ENCODE measurements around the gene LTF. TPM values are rescaled to one million over a fixed set of nuclear protein-coding genes. Genes with fewer than 3 reads are reported as not detected.

Gene LTF
- total and polyA plus RNA-seq, 9 of the 15 experiments (the other 6 are each of a cell fraction or from before 2014, with no cell fraction given) = 0.07 TPM; not detected in 8

DNA sequence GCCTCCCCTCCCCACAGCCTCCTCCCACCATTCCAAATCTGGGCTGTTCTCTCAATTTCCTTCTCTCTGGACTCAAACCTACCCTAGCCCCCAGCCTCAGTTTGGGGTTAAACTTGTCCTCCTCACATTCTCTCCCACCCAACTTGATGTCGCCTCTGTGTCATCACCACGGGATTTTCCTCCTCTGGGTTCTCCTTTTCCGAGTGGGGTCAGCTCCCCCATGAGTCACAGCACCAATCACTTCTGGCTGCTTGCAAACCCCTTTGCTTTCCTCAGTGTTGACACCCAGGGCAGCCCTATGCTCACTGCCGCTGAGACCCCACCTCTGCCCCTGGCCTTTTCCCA, 58.3 kb downstream of the LTF start (continued):
- TF ChIP-seq NR3C1 (CRISPR knock-in tag; IDR thresholded peaks at IDR 0.05) = no peak
- peak; percentile 6 to 17; a peak in 2 of 4 replicates for TF ChIP-seq KDM1A (IDR thresholded peaks at IDR 0.05)
- TF ChIP-seq CBX3 (IDR thresholded peaks at IDR 0.05; ENCODE audit: borderline replicate concordance in 1 of 2, low read length in 2 of 2) = no peak
- peak; percentile 34; the same call in 1 of the 2 replicates for TF ChIP-seq BRD4 (IDR thresholded peaks at IDR 0.05)
- no peak for TF ChIP-seq PHF21A (IDR thresholded peaks at IDR 0.05; ENCODE audit: borderline replicate concordance, low read depth)
- TF ChIP-seq, protein P1, sequence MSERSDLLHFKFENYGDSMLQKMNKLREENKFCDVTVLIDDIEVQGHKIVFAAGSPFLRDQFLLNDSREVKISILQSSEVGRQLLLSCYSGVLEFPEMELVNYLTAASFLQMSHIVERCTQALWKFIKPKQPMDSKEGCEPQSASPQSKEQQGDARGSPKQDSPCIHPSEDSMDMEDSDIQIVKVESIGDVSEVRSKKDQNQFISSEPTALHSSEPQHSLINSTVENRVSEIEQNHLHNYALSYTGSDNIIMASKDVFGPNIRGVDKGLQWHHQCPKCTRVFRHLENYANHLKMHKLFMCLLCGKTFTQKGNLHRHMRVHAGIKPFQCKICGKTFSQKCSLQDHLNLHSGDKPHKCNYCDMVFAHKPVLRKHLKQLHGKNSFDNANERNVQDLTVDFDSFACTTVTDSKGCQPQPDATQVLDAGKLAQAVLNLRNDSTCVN (CRISPR knock-in tag; IDR thresholded peaks at IDR 0.05) = 0 out of 2 replicates have a peak, but pooled peaks have one; percentile 17
- TF ChIP-seq ZFP1 (CRISPR knock-in tag; IDR thresholded peaks at IDR 0.05) = no peak
- no peak for TF ChIP-seq MCM7 (IDR thresholded peaks at IDR 0.05)
- TF ChIP-seq FOXJ3 (CRISPR knock-in tag; IDR thresholded peaks at IDR 0.05) = no peak
- no peak for TF ChIP-seq ZNF584 (CRISPR knock-in tag; IDR thresholded peaks at IDR 0.05; ENCODE audit: low read depth)
- peak; percentile 14; the same call in 1 of the 2 replicates for TF ChIP-seq TAF7 (tag; IDR thresholded peaks at IDR 0.05)
- no peak for TF ChIP-seq ZSCAN29 (IDR thresholded peaks at IDR 0.05)
- TF ChIP-seq TAF15 (IDR thresholded peaks at IDR 0.05; ENCODE audit: low read depth, low read length) = no peak

Measured in K562 (cell line).